ENCODE results near the gene PGGHG. TPM values are rescaled to one million over a fixed set of nuclear protein-coding genes. Genes with fewer than 3 reads are reported as not detected.

PGGHG gene
- total and polyA plus RNA-seq, 12 donors: 0.55 to 77.2 (median 7.1) TPM

- Histone ChIP-seq H3K9me3 (replicated peaks in 1 of 3) (no peaks in the 10 kb centered on the region), H3K27ac (no peak overlapping the region), H3K36me3 (replicated peaks in 1 of 2) (peaks cover 0 to 56% of the 10 kb centered on the region in 2 donors), H3K27me3 (no peaks in the 10 kb centered on the region), H3K4me1 (replicated peaks in 1 of 2) (no peaks in the 10 kb centered on the region), H3K4me3 (no peak overlapping the region)
- intact Hi-C loops (cut with DNase I): no loop called here
- TF ChIP-seq POLR2A (IDR thresholded peaks at IDR 0.05): no peak
- TF ChIP-seq CTCF (IDR thresholded peaks at IDR 0.05): no peak
- no peak for DNase-seq
- 83 to 94% (median 92%) methylated on average over 8 of the region's 8 CpGs for WGBS, 4 donors
Measured at GRCh38 chr11:252666-253065, 36.3 kb upstream of the PGGHG start.

GRCh38 chr11:253160-253885 lies 35.6 kb upstream of the PGGHG start:
- no peak overlapping the region for H3K27ac ChIP-seq
- intact Hi-C loops (cut with DNase I): no loop called here
- DNase-seq: peak in 1 of 7 donors; percentile 37
- no peak for TF ChIP-seq POLR2A (IDR thresholded peaks at IDR 0.05)
- no peak for TF ChIP-seq CTCF (IDR thresholded peaks at IDR 0.05)
- H3K4me3 ChIP-seq: no peak overlapping the region
- no peaks in the 10 kb centered on the region for H3K27me3 ChIP-seq
- WGBS, 4 donors: 75 to 84% (median 79%) methylated on average over 13 of the region's 13 CpGs
- no peaks in the 10 kb centered on the region for H3K9me3 ChIP-seq (replicated peaks in 1 of 3)
- peaks cover 0 to 50% of the 10 kb centered on the region in 2 donors for H3K36me3 ChIP-seq (replicated peaks in 1 of 2)
- H3K4me1 ChIP-seq (replicated peaks in 1 of 2): no peaks in the 10 kb centered on the region

GRCh38 chr11:253886-254270 lies 35.0 kb upstream of the PGGHG start:
- intact Hi-C loops (cut with DNase I): no loop called here
- 87 to 92% (median 89%) methylated on average over 5 of the region's 5 CpGs for WGBS, 4 donors
- no peaks in the 10 kb centered on the region for H3K9me3 ChIP-seq (replicated peaks in 1 of 3)
- no peaks in the 10 kb centered on the region for H3K27me3 ChIP-seq
- H3K4me3 ChIP-seq: no peak overlapping the region
- no peaks in the 10 kb centered on the region for H3K4me1 ChIP-seq (replicated peaks in 1 of 2)
- TF ChIP-seq CTCF (IDR thresholded peaks at IDR 0.05) (no peak), POLR2A (IDR thresholded peaks at IDR 0.05) (no peak)
- H3K27ac ChIP-seq: no peak overlapping the region
- no peak for DNase-seq
- H3K36me3 ChIP-seq (replicated peaks in 1 of 2): peaks cover 0 to 44% of the 10 kb centered on the region in 2 donors

- DNase-seq: no peak
- TF ChIP-seq POLR2A (IDR thresholded peaks at IDR 0.05): no peak
- no peak for TF ChIP-seq CTCF (IDR thresholded peaks at IDR 0.05)
- H3K36me3 ChIP-seq (replicated peaks in 1 of 2): peaks cover 0 to 34% of the 10 kb centered on the region in 2 donors
- H3K27ac ChIP-seq: no peak overlapping the region
- no peak overlapping the region for H3K4me3 ChIP-seq
- no peaks in the 10 kb centered on the region for H3K27me3 ChIP-seq
- 52 to 63% (median 57%) methylated on average over 3 of the region's 3 CpGs for WGBS, 4 donors
- intact Hi-C loops (cut with DNase I): no loop called here
- no peaks in the 10 kb centered on the region for H3K9me3 ChIP-seq (replicated peaks in 1 of 3)
- H3K4me1 ChIP-seq (replicated peaks in 1 of 2): no peaks in the 10 kb centered on the region
Measured at GRCh38 chr11:255176-255575, 33.8 kb upstream of the PGGHG start.
